Left ventricle myocardium inferior (tissue), 1 donor: ENCODE data around the gene FAAP20. TPM values are rescaled to one million over a fixed set of nuclear protein-coding genes. Genes with fewer than 3 reads are reported as not detected.

Experiments
- DNase-seq: peaks from one replicate; pipeline ENCODE4 v3.0.0-alpha.2; 2020
- H3K27ac ChIP-seq: fragments of 200-600 bp; replicated peaks from 2 replicates; pipeline ENCODE4 v1.8.0; 2021
- H3K27me3 ChIP-seq: fragments of 200-600 bp; 2 replicates; pipeline ENCODE4 v1.8.0; 2021; ENCODE audit warnings: low read depth
- H3K36me3 ChIP-seq: fragments of 200-600 bp; 2 replicates; pipeline ENCODE4 v1.8.0; 2021
- H3K4me1 ChIP-seq: fragments of 200-600 bp; 2 replicates; pipeline ENCODE4 v1.8.0; 2021
- H3K4me3 ChIP-seq: fragments of 200-600 bp; 2 replicates; pipeline ENCODE4 v1.8.0; 2021; ENCODE audit warnings: mild to moderate bottlenecking, moderate library complexity
- H3K9me3 ChIP-seq: fragments of 200-600 bp; replicated peaks from 2 replicates; pipeline ENCODE4 v1.8.0; 2021
- CTCF ChIP-seq: fragments of 200-600 bp; IDR thresholded peaks from 2 replicates; pipeline ENCODE4 v1.8.0; 2021; ENCODE audit warnings: antibody characterized with exemption, mild to moderate bottlenecking, borderline replicate concordance
- intact Hi-C: fragments of 100-400 bp; cut with micrococcal nuclease; formaldehyde crosslinking; loops from one replicate; pipeline ENCODE4 v1.11.0; 2022
- total RNA-seq: library from RNA; stranded (reverse); fragmentation: NEBNext Ultra II Directional; extraction: Animal tissue kit (Norgen Biotek cat#: 25700); gene quantifications from one replicate; pipeline ENCODE4 v1.2.1, GENCODE V29; 2021
- donor health status: DM: no; HTN: yes; CAD: no; lungs with severe emphysema.

The FAAP20 gene
- total RNA-seq, 1 donor from 2014 or later: 37.0 TPM

- Histone ChIP-seq H3K4me3 (no peak overlapping the region), H3K27me3 (no peaks in the 10 kb centered on the region), H3K36me3 (no peaks in the 10 kb centered on the region), H3K9me3 (no peaks in the 10 kb centered on the region), H3K27ac (no peak overlapping the region), H3K4me1 (peaks cover 21% of the 10 kb centered on the region)
- no peak for DNase-seq
- TF ChIP-seq CTCF: no peak
- intact Hi-C loops: no loop called here
Observed at GRCh38 chr1:2224631-2225428, 30.3 kb upstream of the FAAP20 start.

GRCh38 chr1:2224170-2224584 is 29.6 kb upstream of the FAAP20 start:
- H3K4me1 ChIP-seq: peaks cover 15% of the 10 kb centered on the region
- H3K9me3 ChIP-seq: no peaks in the 10 kb centered on the region
- no peaks in the 10 kb centered on the region for H3K27me3 ChIP-seq
- no peak overlapping the region for H3K27ac ChIP-seq
- no peak for TF ChIP-seq CTCF
- no peak for DNase-seq
- no peak overlapping the region for H3K4me3 ChIP-seq
- intact Hi-C loops: no loop called here
- H3K36me3 ChIP-seq: no peaks in the 10 kb centered on the region

GRCh38 chr1:2221271-2221670 is 26.7 kb upstream of the FAAP20 start:
- Histone ChIP-seq H3K36me3 (no peaks in the 10 kb centered on the region), H3K9me3 (no peaks in the 10 kb centered on the region), H3K27me3 (no peaks in the 10 kb centered on the region), H3K4me3 (no peak overlapping the region), H3K27ac (no peak overlapping the region), H3K4me1 (peaks cover 2% of the 10 kb centered on the region)
- intact Hi-C loops: no loop called here
- TF ChIP-seq CTCF: no peak
- DNase-seq: no peak

GRCh38 chr1:2216767-2217058 is 22.1 kb upstream of the FAAP20 start:
- no peak for DNase-seq
- no peaks in the 10 kb centered on the region for H3K36me3 ChIP-seq
- no peaks in the 10 kb centered on the region for H3K27me3 ChIP-seq
- intact Hi-C loops: no loop called here
- peaks cover 37% of the 10 kb centered on the region for H3K4me1 ChIP-seq
- no peak for TF ChIP-seq CTCF
- no peaks in the 10 kb centered on the region for H3K9me3 ChIP-seq
- no peak overlapping the region for H3K4me3 ChIP-seq
- no peak overlapping the region for H3K27ac ChIP-seq

- Histone ChIP-seq H3K4me1 (peaks cover 41% of the 10 kb centered on the region), H3K36me3 (no peaks in the 10 kb centered on the region), H3K27me3 (no peaks in the 10 kb centered on the region), H3K27ac (no peak overlapping the region), H3K4me3 (no peak overlapping the region), H3K9me3 (no peaks in the 10 kb centered on the region)
- TF ChIP-seq CTCF: no peak
- intact Hi-C loops: no loop called here
- DNase-seq: no peak
Observed at GRCh38 chr1:2215909-2216766, 21.6 kb upstream of the FAAP20 start.
